Astrocyte (in vitro differentiated cells and primary cell): ENCODE data around the gene TRIM72. TPM values are rescaled to one million over a fixed set of nuclear protein-coding genes. Genes with fewer than 3 reads are reported as not detected.

Experiments used
- DNase-seq: peaks from one replicate; pipeline ENCODE4 v3.0.0-alpha.2; 2010; ENCODE audit warnings: low read depth
- FAIRE-seq: peaks from 2 replicates; lab custom pipeline; 2011; peaks lifted over from hg19 to GRCh38; lab: Jason Lieb, UNC
- H2AFZ ChIP-seq: 2 replicates; pipeline ENCODE4 v1.6.0; 2012; ENCODE audit warnings: low read depth, low read length, inconsistent platforms
- H3K27ac ChIP-seq: 2 replicates; pipeline ENCODE4 v1.5.1; 2011; ENCODE audit warnings: low read depth, low read length, inconsistent platforms
- H3K27me3 ChIP-seq: 2 replicates; pipeline ENCODE4 v1.6.0; 2011; ENCODE audit warnings: low read length, inconsistent platforms; ENCODE audit not compliant: insufficient read depth
- H3K36me3 ChIP-seq: 2 replicates; pipeline ENCODE4 v1.5.1; 2011; ENCODE audit warnings: low read length, inconsistent platforms; ENCODE audit not compliant: insufficient read depth
- H3K4me1 ChIP-seq: 2 replicates; pipeline ENCODE4 v1.5.1; 2011; ENCODE audit warnings: low read length, inconsistent platforms; ENCODE audit not compliant: insufficient read depth
- H3K4me2 ChIP-seq: 2 replicates; pipeline ENCODE4 v1.6.0; 2012; ENCODE audit warnings: low read length, inconsistent platforms
- H3K4me3 ChIP-seq: 2 replicates; pipeline ENCODE4 v1.5.1; 2011; ENCODE audit warnings: low read depth, mild to moderate bottlenecking, low read length, inconsistent platforms; ENCODE audit not compliant: insufficient read depth
- H3K79me2 ChIP-seq: 2 replicates; pipeline ENCODE4 v1.6.0; 2012; ENCODE audit warnings: mild to moderate bottlenecking, low read length, inconsistent platforms; ENCODE audit not compliant: insufficient read depth
- H3K9ac ChIP-seq: 2 replicates; pipeline ENCODE4 v1.6.0; 2012; ENCODE audit warnings: mild to moderate bottlenecking, low read length, inconsistent platforms
- H3K9me3 ChIP-seq: 2 replicates; pipeline ENCODE4 v1.5.1; 2012; ENCODE audit warnings: low read depth, mild to moderate bottlenecking, low read length, inconsistent platforms; ENCODE audit not compliant: insufficient read depth
- H4K20me1 ChIP-seq: 2 replicates; pipeline ENCODE4 v1.6.0; 2012; ENCODE audit warnings: low read length, inconsistent platforms; ENCODE audit not compliant: insufficient read depth
- H3K27ac Mint-ChIP-seq: one replicate; pipeline ENCODE4 v1.8.0; 2021; ENCODE audit warnings: mild to moderate bottlenecking, mixed read lengths; ENCODE audit not compliant: unreplicated experiment
- H3K27me3 Mint-ChIP-seq: one replicate; pipeline ENCODE4 v1.8.0; 2021; ENCODE audit warnings: low read depth, mixed read lengths; ENCODE audit not compliant: unreplicated experiment
- H3K36me3 Mint-ChIP-seq: one replicate; pipeline ENCODE4 v1.8.0; 2021; ENCODE audit warnings: low read depth, mixed read lengths; ENCODE audit not compliant: unreplicated experiment
- H3K4me1 Mint-ChIP-seq: one replicate; pipeline ENCODE4 v1.8.0; 2021; ENCODE audit warnings: low read depth, mixed read lengths; ENCODE audit not compliant: unreplicated experiment
- H3K4me3 Mint-ChIP-seq: one replicate; pipeline ENCODE4 v1.8.0; 2021; ENCODE audit warnings: mild to moderate bottlenecking, moderate library complexity, mixed read lengths; ENCODE audit not compliant: unreplicated experiment
- H3K9me3 Mint-ChIP-seq: one replicate; pipeline ENCODE4 v1.8.0; 2021; ENCODE audit warnings: mild to moderate bottlenecking, mixed read lengths; ENCODE audit not compliant: unreplicated experiment
- EZH2 ChIP-seq: IDR thresholded peaks from 2 replicates; pipeline ENCODE4 v1.6.1; 2012; ENCODE audit warnings: mild to moderate bottlenecking, low read length, inconsistent platforms; ENCODE audit not compliant: insufficient read depth
- total RNA-seq: library from RNA; stranded (reverse); gene quantifications from 2 replicates; pipeline ENCODE4 v1.2.1, GENCODE V29; 2021
- TF ChIP-seq, protein P1 (sequence below): IDR thresholded peaks from 2 replicates; pipeline ENCODE4 v1.5.1; 2011; ENCODE audit warnings: low read depth, mild to moderate bottlenecking, inconsistent platforms, low read length, moderate library complexity; ENCODE audit not compliant: insufficient read depth

TRIM72 gene
- total RNA-seq, 1 donor from 2014 or later: not detected

DNA sequence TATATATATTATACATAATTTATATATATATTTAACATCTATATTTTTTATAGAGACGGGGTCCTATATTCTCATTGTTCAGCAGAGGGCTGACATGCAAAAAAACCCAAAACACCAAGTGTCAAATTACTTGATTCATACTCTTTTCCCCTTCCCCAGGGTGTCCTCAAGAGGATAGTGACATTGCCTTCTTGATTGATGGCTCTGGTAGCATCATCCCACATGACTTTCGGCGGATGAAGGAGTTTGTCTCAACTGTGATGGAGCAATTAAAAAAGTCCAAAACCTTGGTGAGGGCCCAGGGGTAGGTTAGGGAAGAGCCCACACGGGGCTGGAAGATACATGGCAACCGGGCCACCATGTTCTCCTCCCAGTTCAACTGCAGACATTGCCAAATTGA is 56.9 kb downstream of the TRIM72 start:
- Histone ChIP-seq H3K27ac (no peak overlapping the region), H3K9ac (no peak overlapping the region), H4K20me1 (no peaks in the 10 kb centered on the region), H3K9me3 (no peaks in the 10 kb centered on the region), H3K36me3 (no peaks in the 10 kb centered on the region), H3K27me3 (no peaks in the 10 kb centered on the region), H3K4me2 (no peak overlapping the region), H3K4me3 (no peak overlapping the region), H3K4me1 (no peaks in the 10 kb centered on the region), H3K79me2 (no peaks in the 10 kb centered on the region), H2AFZ (no peak overlapping the region)
- Mint-ChIP-seq H3K36me3 (no peaks in the 10 kb centered on the region), H3K27me3 (peaks cover 17% of the 10 kb centered on the region), H3K27ac (no peak overlapping the region), H3K4me3 (no peak overlapping the region), H3K4me1 (no peaks in the 10 kb centered on the region), H3K9me3 (peaks cover 6% of the 10 kb centered on the region)
- TF ChIP-seq, protein P1, sequence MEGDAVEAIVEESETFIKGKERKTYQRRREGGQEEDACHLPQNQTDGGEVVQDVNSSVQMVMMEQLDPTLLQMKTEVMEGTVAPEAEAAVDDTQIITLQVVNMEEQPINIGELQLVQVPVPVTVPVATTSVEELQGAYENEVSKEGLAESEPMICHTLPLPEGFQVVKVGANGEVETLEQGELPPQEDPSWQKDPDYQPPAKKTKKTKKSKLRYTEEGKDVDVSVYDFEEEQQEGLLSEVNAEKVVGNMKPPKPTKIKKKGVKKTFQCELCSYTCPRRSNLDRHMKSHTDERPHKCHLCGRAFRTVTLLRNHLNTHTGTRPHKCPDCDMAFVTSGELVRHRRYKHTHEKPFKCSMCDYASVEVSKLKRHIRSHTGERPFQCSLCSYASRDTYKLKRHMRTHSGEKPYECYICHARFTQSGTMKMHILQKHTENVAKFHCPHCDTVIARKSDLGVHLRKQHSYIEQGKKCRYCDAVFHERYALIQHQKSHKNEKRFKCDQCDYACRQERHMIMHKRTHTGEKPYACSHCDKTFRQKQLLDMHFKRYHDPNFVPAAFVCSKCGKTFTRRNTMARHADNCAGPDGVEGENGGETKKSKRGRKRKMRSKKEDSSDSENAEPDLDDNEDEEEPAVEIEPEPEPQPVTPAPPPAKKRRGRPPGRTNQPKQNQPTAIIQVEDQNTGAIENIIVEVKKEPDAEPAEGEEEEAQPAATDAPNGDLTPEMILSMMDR: no peak
- no peak for TF ChIP-seq EZH2
- DNase-seq (no peak), FAIRE-seq (no peak)

DNA sequence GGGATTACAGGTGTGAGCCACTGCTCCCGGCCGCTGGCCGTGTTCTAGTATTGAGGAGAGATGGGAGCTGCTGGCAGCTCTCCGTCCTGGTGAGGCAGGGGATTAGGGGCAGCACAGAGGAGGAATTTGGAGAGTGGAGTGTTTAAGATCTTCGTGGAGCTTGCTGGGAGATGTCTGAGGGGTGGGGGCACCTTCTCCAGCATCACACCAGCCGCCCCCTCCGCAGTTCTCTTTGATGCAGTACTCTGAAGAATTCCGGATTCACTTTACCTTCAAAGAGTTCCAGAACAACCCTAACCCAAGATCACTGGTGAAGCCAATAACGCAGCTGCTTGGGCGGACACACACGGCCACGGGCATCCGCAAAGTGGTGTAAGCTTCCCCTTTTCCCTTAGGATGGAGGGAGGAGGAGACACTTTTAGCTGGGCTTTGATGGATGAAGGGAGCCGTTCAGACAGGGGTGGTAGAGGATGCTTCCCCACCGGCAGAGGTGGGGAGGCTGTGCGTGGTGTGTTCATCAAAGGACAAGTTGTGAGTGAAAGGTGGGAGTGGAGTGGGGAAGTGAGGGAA is 57.8 kb downstream of the TRIM72 start:
- Mint-ChIP-seq H3K36me3 (no peaks in the 10 kb centered on the region), H3K4me3 (no peak overlapping the region), H3K9me3 (peaks cover 7% of the 10 kb centered on the region), H3K4me1 (no peaks in the 10 kb centered on the region), H3K27ac (no peak overlapping the region), H3K27me3 (peaks cover 21% of the 10 kb centered on the region)
- Histone ChIP-seq H3K27me3 (no peaks in the 10 kb centered on the region), H2AFZ (no peak overlapping the region), H3K9me3 (no peaks in the 10 kb centered on the region), H3K4me2 (no peak overlapping the region), H3K36me3 (no peaks in the 10 kb centered on the region), H3K79me2 (no peaks in the 10 kb centered on the region), H3K27ac (no peak overlapping the region), H4K20me1 (no peaks in the 10 kb centered on the region), H3K4me1 (no peaks in the 10 kb centered on the region), H3K4me3 (no peak overlapping the region), H3K9ac (no peak overlapping the region)
- TF ChIP-seq, protein P1: no peak
- TF ChIP-seq EZH2: no peak
- no peak for DNase-seq
- no peak for FAIRE-seq

DNA sequence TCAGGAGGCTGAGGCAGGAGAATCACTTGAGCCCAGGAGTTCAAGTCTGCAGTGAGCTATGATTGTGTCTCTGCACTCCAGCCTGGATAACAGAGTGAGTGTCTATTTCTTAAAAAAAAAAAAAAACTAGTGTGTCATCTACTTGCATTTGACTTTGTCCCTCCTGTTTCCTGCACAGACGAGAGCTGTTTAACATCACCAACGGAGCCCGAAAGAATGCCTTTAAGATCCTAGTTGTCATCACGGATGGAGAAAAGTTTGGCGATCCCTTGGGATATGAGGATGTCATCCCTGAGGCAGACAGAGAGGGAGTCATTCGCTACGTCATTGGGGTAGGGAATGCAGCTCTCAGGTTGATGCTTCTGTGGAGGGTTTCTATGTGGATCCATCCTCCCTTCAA is 59.3 kb downstream of the TRIM72 start:
- no peak for DNase-seq
- Histone ChIP-seq H3K27ac (no peak overlapping the region), H2AFZ (no peak overlapping the region), H3K4me1 (no peaks in the 10 kb centered on the region), H3K9me3 (no peaks in the 10 kb centered on the region), H3K36me3 (no peaks in the 10 kb centered on the region), H3K79me2 (no peaks in the 10 kb centered on the region), H3K4me2 (no peak overlapping the region), H3K4me3 (no peak overlapping the region), H4K20me1 (no peaks in the 10 kb centered on the region), H3K9ac (no peak overlapping the region), H3K27me3 (no peaks in the 10 kb centered on the region)
- peaks cover 14% of the 10 kb centered on the region for H3K27me3 Mint-ChIP-seq
- H3K36me3 Mint-ChIP-seq: no peaks in the 10 kb centered on the region
- no peaks in the 10 kb centered on the region for H3K4me1 Mint-ChIP-seq
- H3K9me3 Mint-ChIP-seq: peaks cover 7% of the 10 kb centered on the region
- FAIRE-seq: no peak
- no peak overlapping the region for H3K27ac Mint-ChIP-seq
- H3K4me3 Mint-ChIP-seq: no peak overlapping the region
- TF ChIP-seq, protein P1: no peak
- no peak for TF ChIP-seq EZH2
